ENCODE results near the gene OR12D3.

GRCh38 chr6:29388533-29388932, 13.4 kb upstream of the OR12D3 start:
- no peak for TF ChIP-seq CTCF (IDR thresholded peaks at IDR 0.05; ENCODE audit: poor library complexity)
- no peak for TF ChIP-seq EZH2 (IDR thresholded peaks at IDR 0.05; ENCODE audit: borderline replicate concordance)
